Thyroid gland (tissue), 4 donors: ENCODE measurements around the gene IMPDH1.

Source experiments
- POLR2A ChIP-seq, 2 donors: fragments of 450-650 bp; IDR thresholded peaks; one replicate each; pipeline ENCODE4 v1.6.1; 2017; ENCODE audit warnings: antibody characterized with exemption in 2 of 2, mild to moderate bottlenecking in 2 of 2, moderate library complexity in 1 of 2
- TF ChIP-seq, protein P1 (sequence below), 6 experiments: fragments of 200-600 bp in 3 of 6; fragments of 450-650 bp in 3 of 6; sonication (generic) in 3 of 6; IDR thresholded peaks; one replicate each; pipeline ENCODE4 v1.5.1; 2016 to 2019; ENCODE audit warnings: antibody characterized with exemption in 6 of 6, mild to moderate bottlenecking in 2 of 6, inconsistent platforms in 1 of 6, moderate library complexity in 1 of 6

DNA sequence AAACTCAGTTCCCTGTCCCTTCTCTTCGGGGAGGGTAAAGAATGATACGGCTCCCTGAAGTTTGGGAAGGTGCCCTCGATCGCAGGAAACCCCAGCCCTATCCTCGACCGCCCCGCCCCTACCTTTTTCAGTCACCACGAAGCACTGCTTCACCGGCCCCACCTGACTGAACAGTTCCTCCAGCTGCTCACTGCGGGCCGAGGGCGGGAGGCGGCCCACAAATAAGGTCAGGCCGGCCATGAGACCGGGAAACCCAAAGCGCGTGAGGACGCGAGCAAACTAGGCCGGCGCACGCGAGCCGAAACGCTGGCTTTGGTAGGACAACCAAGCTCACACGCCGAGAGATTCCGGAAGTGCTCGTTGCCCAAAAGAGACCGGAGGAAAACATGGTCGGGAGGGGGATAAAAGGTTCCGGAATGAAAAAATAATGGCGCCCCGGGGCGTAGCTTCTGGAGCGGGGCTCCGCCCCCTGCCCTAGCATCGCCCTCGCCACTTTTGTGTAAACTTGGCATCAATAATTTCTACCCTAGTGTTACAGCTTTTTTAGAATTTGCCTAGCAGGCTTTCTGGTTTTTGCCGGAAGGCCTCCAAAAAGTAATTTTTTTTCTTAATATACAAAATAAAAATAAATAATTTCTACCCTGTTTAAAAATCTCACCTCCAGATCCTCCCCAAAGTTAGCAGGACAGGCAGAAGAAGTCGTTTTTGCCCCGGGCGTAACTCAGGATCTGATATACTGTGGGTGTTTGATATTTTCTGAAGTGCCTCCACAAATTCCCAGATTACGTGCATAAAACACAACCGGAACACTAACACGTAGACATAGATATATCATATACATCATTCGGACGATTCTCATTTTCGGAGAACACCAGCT lies 66.0 kb downstream of the IMPDH1 start, which contains the start of gene RBM28:
- TF ChIP-seq, protein P1, sequence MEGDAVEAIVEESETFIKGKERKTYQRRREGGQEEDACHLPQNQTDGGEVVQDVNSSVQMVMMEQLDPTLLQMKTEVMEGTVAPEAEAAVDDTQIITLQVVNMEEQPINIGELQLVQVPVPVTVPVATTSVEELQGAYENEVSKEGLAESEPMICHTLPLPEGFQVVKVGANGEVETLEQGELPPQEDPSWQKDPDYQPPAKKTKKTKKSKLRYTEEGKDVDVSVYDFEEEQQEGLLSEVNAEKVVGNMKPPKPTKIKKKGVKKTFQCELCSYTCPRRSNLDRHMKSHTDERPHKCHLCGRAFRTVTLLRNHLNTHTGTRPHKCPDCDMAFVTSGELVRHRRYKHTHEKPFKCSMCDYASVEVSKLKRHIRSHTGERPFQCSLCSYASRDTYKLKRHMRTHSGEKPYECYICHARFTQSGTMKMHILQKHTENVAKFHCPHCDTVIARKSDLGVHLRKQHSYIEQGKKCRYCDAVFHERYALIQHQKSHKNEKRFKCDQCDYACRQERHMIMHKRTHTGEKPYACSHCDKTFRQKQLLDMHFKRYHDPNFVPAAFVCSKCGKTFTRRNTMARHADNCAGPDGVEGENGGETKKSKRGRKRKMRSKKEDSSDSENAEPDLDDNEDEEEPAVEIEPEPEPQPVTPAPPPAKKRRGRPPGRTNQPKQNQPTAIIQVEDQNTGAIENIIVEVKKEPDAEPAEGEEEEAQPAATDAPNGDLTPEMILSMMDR (IDR thresholded peaks at IDR 0.05) = peak in 2 of 6 experiments; percentile 1 to 19
- TF ChIP-seq POLR2A (IDR thresholded peaks at IDR 0.05) = peak in 1 of 2 donors; percentile 62
